Measurements from ENCODE around the gene CMTM8. TPM values are rescaled to one million over a fixed set of nuclear protein-coding genes. Genes with fewer than 3 reads are reported as not detected.

The CMTM8 gene
- total and polyA plus RNA-seq, 2 experiments from 2014 or later = 19.9 to 24.5 TPM

GRCh38 chr3:32340039-32340438 lies 101.6 kb downstream of the CMTM8 start (continued):
- TF ChIP-seq ZNF462 (CRISPR knock-in tag; IDR thresholded peaks at IDR 0.05) (no peak), EZH2 (IDR thresholded peaks at IDR 0.05; ENCODE audit: low read depth, unreplicated experiment) (no peak)

- H3K36me3 ChIP-seq (ENCODE audit: insufficient read depth) = no peaks in the 10 kb centered on the region
- no peaks in the 10 kb centered on the region for H4K20me1 ChIP-seq (replicated peaks; ENCODE audit: insufficient read depth)
- no peaks in the 10 kb centered on the region for H3F3A ChIP-seq (replicated peaks; ENCODE audit: low read depth)
- no peak overlapping the region for H3K27ac ChIP-seq (ENCODE audit: low read depth)
- no peak overlapping the region for H3K4me3 Mint-ChIP-seq
- H3K27me3 Mint-ChIP-seq (ENCODE audit: insufficient read depth, low read depth, poor library complexity) = no peaks in the 10 kb centered on the region
- peaks cover 14% of the 10 kb centered on the region for H3K4me1 Mint-ChIP-seq
- no peaks in the 10 kb centered on the region; the same call in 1 of the 2 replicates for H3K79me2 ChIP-seq (replicated peaks; ENCODE audit: insufficient read depth)
- H3K9me3 Mint-ChIP-seq = no peaks in the 10 kb centered on the region; the same call in 2 of the 3 replicates
- peak in 1 of 2 experiments; percentile 41; a peak in 2 of 4 replicates for TF ChIP-seq CTCF (conservative IDR thresholded peaks at IDR 0.05; ENCODE audit: low read depth in 2 of 2)
- no peak for TF ChIP-seq ETS1 (IDR thresholded peaks at IDR 0.05)
- no peaks in the 10 kb centered on the region for H3K27me3 ChIP-seq (ENCODE audit: insufficient read depth)
- no peak overlapping the region for H3K4me3 ChIP-seq
- ATAC-seq (no peak), DNase-seq (ENCODE audit: low spot score) (no peak)
- H2AFZ ChIP-seq = no peak overlapping the region
- H3K4me2 ChIP-seq = no peak overlapping the region
- H3K9me2 ChIP-seq (ENCODE audit: insufficient read depth) = no peaks in the 10 kb centered on the region
- no peaks in the 10 kb centered on the region for H3K36me3 Mint-ChIP-seq (ENCODE audit: low read depth)
- no peak overlapping the region for H3K27ac Mint-ChIP-seq
- no peaks in the 10 kb centered on the region for H3K4me1 ChIP-seq (ENCODE audit: insufficient read depth)
Observed at GRCh38 chr3:32340611-32341365, 102.3 kb downstream of the CMTM8 start.
